ENCODE measurements around the gene SCAF1.

The SCAF1 gene, protein sequence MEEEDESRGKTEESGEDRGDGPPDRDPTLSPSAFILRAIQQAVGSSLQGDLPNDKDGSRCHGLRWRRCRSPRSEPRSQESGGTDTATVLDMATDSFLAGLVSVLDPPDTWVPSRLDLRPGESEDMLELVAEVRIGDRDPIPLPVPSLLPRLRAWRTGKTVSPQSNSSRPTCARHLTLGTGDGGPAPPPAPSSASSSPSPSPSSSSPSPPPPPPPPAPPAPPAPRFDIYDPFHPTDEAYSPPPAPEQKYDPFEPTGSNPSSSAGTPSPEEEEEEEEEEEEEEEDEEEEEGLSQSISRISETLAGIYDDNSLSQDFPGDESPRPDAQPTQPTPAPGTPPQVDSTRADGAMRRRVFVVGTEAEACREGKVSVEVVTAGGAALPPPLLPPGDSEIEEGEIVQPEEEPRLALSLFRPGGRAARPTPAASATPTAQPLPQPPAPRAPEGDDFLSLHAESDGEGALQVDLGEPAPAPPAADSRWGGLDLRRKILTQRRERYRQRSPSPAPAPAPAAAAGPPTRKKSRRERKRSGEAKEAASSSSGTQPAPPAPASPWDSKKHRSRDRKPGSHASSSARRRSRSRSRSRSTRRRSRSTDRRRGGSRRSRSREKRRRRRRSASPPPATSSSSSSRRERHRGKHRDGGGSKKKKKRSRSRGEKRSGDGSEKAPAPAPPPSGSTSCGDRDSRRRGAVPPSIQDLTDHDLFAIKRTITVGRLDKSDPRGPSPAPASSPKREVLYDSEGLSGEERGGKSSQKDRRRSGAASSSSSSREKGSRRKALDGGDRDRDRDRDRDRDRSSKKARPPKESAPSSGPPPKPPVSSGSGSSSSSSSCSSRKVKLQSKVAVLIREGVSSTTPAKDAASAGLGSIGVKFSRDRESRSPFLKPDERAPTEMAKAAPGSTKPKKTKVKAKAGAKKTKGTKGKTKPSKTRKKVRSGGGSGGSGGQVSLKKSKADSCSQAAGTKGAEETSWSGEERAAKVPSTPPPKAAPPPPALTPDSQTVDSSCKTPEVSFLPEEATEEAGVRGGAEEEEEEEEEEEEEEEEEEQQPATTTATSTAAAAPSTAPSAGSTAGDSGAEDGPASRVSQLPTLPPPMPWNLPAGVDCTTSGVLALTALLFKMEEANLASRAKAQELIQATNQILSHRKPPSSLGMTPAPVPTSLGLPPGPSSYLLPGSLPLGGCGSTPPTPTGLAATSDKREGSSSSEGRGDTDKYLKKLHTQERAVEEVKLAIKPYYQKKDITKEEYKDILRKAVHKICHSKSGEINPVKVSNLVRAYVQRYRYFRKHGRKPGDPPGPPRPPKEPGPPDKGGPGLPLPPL

DNA sequence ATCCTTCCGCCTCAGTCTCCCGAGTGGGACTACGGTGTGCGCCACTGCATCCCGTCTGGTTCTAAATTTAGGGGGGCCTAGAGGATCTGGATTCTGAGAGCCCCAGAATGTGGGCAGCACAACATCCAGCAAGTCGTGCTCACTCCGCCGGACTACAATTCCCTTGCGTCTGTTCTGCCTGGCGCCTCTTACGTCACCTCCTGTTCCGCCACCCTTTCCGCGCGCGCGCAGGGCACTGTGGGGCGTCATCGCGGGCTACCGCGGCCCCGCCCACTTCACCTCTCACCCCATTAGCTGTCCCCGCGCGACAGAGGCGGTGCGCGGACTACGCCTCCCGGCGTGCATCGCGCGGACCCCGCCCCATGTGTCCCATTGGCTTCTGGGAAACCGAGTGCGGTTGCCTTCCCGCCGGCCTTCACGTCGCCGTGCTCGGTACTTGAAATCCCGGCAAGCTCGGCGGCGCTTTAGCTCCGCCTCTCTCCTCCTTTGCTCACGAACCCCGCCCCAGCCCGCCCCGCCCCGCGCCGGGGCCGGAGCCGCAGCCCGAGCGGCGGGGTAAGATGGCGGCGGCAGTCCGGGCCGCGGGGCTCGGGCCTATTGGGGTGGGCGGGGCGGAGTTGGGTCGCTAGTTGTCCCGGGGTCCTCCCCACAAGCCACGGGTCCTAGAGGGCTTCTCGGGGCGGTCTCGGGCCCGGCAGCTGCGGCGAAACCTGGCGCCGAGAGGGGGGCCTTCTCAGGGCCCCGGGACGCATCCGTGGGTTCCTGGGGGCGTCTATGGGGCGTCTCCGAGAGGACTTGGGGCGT, at the start of gene SCAF1:
SCAF1 (plus strand) TSS at position 522 of the 804 bp plus-strand sequence. CDS start 2,818 bp downstream, outside the sequence.
- peak; percentile 99 for DNase-seq

DNA sequence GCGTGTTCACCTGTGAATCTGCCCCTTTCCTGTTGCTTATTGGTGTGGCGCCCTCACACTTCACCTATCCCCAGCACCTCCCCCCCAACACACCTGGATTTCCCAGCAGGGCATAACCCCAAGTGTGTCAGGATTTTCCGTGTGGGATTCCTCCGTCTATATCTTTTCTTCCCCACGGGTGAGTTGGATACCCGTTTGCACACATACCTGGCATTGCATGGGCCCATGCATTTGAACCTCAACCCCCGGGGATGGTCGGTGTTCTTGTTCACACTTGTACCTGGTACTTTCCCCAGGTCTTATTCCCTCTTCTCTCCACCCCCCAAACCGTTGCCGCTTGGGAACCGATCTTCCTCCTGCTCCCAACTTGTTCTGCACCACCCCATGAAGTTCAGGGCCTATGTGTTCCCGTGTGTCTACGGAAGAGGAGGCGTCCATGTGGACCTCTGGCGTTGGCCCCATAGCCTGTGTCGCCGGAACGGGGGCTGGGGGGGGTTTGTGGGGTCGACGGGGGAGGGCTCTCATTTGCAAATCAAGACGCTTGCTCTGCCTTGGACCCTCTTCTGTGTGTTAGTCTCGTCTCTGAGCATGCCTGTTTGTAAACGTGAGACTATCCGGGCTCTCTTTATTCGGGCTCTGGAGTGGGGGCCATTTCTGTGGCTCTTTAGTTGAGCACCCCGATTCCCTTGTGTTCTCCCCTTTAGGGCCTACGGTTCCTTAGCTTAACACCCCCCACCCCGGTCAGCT, 49.4 kb upstream of the SCAF1 start:
- DNase-seq = peak; percentile 41

DNA sequence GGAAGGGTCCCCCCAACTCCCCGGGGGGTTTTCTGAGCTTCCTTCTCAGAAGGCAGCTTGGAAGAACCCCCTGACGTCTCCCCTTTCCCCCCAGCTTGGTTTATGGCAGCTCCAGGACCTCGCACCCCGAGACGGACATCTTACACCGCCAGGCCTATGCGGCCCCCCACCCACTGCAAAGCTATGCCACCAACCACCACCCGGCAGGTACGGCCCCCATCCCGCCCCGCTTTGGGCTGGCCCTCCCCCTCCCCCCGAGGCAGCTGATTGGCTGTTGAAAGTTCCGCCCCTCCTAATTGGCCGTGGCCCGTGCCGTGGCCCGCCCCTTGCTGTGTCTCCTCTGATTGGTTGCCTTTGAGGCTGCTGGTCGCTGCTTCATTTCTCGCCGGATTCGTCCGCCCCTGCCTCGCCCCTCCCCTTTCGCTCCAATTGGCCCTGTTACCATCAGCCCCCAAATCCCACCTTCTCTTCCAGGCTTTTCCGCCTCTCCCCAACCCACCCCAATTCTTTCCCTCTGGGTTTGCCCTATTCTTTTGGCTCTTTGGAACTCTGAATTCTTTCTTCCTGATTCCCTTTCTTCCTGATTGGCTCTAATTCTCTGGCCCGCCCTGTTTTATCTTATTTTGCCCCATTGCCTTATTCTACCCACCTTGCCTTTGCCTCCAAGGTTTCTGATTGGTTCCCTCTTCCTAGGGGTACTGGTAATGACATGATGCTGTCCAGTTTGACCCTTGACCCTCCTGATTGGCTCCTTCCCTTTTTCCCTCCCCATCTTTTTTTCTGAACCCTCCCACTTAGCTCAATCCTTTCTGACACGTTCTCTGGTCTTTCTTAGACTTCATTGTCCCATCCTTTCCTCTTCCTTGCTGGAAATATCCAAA, 48.5 kb upstream of the SCAF1 start:
- DNase-seq = peak; percentile 94

DNA sequence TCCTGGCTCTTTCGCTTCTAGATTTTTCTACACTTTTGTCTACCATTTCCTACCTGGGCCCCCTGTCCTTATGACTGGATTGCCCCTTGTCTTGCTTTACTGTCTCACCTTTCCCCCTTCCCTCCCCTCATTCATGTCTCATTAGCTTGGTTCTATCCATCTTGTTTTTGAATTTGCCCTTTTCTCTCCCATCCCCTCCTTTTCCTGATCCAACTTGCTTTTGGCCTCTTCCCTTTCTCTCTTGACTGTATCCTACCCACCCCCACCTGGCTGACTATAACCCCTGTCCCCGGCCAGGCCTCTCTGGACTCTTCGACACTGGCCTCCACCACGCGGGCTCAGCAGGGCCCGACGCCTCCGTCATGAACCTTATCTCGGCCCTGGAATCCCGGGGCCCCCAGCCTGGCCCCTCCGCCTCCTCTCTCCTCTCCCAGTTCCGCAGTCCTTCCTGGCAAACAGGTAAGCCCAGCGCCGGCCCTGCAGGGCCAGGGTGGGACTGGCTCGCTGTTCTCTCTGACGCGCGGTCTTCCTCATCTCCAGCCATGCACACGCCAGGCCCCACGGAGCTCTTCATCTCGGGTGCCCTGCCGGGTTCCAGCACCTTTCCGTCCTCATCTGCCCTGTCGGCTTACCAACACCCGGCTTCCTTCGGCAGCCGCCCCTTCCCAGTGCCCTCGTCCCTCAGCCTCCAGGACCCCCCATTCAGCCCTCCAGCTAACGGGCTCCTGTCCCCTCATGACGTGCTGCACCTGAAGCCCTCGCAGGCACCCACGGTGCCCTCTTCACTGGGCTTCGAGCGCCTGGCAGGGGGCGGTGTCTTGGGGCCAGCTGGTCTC, 47.6 kb upstream of the SCAF1 start:
- no peak for DNase-seq

DNA sequence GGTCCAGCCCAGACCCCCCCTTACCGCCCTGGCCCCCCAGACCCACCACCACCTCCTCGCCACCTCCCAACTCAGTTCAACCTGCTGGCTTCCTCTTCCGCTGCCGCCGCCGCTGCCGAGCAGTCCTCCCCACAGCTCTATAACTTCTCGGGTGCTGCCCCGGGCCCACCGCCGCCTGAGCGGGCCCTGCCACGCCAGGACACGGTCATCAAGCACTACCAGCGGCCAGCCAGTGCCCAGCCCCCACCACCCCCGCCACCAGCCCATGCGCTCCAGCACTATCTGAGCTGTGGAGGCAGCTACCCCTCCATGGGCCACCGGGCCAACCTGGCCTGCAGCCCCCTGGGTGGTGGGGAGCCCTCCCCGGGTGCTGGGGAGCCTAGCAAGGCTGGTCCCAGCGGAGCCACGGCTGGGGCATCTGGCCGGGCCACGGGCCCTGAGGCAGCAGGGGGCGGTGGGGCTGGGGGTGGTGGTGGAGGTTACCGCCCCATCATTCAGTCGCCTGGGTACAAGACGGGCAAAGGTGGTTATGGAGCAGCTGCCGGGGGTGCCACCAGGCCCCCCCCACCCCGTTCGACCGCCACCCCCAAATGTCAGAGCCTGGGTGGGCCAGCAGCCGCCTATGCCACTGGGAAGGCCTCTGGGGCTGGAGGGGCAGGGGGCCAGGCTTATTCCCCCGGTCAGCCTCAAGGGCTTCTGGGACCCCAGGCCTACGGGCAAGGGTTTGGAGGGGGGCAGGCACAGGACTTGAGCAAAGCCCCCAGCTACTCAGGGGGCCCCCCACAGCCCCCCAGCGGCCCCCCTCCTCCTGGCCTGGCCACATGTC, 46.8 kb upstream of the SCAF1 start:
- DNase-seq = no peak

DNA sequence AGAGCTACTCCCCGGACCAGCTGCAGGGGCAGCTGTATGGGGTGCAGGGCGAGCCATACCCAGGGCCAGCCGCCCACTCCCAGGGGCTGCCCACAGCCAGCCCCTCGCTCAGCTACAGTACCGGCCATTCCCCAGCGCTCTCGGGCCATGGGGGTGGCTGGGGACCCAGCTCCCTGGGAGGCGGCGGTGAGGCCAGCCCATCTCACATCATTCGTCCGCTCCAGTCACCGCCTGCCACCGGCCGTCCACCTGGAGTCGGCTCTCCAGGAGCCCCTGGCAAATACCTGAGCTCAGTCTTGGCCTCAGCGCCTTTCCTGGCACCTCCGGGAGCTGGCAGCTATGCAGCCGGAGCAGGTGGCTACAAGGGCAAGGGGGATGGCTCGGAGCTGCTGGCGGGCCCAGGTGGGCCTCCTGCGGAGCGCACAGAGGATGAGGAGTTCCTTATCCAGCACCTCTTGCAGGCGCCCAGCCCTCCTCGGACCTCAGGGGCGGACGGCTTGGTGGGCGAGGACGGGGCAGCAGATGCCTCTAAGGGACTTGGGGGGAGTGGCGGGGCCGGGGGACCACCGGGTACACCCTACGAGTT, 46.1 kb upstream of the SCAF1 start:
- DNase-seq = no peak

DNA sequence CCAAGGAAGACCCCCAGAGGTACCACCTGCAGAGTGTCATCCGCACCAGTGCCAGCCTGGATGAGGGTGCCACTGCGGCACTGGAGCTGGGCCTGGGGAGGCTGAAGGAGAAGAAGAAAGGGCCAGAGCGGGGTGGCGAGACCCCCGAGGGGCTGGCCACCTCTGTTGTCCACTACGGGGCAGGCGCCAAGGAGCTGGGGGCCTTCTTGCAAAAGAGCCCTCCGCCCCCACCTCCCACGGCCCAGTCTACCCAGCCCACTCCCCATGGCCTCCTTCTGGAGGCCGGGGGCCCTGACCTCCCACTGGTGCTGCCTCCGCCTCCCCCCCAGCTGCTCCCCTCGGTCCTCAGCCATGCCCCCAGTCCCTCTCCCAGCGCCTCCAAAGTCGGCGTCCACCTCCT, 45.6 kb upstream of the SCAF1 start:
- DNase-seq = no peak

DNA sequence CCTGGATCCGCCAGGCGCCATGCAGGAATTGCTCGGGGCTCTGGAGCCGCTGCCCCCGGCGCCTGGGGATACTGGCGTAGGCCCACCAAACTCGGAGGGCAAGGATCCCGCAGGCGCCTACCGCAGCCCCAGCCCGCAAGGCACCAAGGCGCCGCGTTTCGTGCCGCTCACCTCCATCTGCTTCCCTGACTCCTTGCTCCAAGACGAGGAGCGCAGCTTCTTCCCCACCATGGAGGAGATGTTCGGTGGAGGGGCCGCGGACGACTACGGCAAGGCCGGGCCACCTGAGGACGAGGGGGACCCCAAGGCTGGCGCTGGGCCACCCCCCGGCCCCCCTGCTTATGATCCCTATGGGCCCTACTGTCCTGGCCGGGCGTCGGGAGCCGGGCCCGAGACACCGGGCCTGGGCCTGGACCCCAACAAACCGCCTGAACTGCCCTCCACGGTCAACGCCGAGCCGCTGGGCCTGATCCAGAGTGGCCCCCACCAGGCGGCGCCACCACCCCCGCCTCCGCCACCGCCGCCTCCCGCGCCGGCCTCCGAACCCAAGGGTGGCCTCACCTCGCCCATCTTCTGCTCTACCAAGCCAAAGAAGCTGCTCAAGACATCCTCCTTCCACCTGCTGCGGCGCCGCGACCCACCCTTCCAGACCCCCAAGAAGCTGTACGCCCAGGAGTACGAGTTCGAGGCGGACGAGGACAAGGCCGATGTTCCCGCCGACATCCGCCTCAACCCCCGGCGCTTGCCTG, 44.9 kb upstream of the SCAF1 start:
- no peak for DNase-seq

DNA sequence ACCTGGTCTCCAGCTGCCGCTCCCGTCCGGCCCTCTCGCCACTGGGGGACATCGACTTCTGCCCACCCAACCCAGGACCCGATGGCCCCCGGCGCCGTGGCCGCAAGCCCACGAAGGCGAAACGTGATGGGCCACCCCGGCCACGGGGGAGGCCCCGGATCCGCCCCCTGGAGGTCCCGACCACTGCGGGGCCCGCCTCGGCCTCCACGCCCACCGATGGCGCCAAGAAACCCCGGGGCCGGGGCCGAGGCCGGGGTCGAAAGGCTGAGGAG, 44.4 kb upstream of the SCAF1 start:
- no peak for DNase-seq

DNA sequence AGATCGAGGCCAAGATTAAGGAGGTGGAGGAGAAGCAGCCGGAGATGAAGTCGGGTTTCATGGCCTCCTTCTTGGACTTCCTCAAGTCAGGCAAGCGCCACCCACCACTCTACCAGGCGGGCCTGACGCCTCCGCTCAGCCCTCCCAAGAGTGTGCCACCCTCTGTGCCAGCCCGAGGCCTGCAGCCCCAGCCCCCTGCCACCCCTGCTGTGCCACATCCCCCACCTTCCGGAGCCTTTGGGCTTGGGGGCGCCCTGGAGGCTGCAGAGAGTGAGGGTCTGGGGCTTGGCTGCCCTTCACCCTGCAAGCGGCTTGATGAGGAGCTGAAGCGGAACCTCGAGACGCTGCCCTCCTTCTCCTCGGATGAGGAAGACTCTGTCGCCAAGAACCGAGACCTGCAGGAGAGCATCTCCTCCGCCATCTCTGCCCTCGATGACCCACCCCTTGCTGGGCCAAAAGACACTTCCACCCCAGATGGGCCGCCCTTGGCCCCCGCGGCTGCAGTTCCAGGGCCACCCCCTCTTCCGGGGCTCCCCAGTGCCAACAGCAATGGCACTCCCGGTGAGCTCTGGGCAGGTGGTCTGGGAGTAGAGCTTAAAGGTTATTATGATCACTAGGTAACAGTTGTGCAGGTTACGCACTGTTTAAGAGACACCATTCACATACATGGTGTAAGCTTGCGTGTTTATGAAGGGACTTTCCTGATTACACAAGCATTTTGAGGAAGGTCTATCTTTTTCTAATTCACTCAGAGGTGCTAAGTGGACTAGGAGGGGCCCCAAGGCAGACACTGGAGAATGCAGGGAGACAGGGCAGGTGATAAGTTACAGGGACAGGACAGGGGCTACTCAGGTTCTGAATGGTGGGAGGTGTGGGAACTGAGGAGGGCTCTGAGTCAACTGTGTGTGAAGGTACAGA, 42.4 kb upstream of the SCAF1 start:
- DNase-seq = no peak

DNA sequence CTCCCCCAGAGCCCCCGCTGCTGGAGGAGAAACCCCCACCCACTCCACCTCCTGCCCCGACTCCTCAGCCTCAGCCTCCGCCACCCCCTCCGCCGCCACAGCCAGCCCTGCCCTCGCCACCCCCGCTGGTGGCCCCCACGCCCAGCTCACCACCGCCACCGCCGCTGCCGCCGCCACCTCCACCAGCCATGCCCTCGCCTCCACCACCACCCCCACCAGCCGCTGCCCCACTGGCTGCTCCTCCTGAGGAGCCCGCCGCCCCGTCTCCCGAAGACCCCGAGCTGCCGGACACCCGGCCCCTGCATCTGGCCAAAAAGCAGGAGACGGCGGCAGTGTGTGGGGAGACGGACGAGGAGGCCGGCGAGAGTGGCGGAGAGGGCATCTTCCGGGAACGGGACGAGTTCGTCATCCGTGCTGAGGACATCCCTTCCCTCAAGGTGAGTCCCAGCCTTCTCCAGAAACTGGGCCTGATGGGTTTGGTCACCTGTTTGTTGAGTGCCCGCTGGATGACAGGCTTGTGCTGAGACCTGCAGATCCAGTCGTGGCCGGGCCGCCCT, 40.4 kb upstream of the SCAF1 start:
- DNase-seq = no peak

DNA sequence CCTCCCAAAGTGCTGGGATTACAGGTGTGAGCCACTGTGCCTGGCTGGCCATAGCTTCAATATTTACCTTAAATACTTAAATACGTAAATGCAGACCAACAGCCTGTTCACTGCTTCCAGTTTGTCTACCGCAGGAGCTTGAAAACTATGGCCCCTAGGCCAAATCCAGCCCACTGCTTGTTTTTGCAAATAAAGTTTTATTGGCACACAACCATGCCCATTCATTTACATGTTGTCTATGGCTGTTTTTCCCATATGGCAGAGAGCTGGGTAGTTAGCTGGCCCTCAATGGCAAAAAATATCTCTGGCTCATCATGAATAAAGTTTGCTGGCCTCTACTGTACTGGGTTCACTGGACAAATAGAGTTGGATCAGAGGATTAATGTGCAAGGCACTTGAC, 39.2 kb upstream of the SCAF1 start:
- DNase-seq = no peak

DNA sequence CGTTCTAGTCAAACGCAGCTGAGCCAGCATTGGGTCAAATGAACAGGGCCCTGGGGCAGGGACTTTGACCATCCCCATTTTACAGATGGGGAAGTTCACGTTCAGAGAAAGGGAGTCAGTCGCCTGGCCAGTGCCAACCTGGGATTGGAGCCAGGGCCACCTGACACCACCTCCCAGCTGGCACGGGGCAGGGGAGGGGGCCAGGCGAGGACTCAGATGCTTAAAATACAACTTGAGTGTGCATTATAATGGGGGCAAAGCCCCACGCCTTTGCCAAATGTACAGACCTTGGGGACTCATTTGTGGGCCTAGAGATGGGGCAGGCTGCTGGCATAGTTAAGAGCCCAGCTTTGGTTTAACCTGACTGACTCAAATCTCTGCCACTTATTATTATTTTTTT, 36.4 kb upstream of the SCAF1 start:
- no peak for DNase-seq

DNA sequence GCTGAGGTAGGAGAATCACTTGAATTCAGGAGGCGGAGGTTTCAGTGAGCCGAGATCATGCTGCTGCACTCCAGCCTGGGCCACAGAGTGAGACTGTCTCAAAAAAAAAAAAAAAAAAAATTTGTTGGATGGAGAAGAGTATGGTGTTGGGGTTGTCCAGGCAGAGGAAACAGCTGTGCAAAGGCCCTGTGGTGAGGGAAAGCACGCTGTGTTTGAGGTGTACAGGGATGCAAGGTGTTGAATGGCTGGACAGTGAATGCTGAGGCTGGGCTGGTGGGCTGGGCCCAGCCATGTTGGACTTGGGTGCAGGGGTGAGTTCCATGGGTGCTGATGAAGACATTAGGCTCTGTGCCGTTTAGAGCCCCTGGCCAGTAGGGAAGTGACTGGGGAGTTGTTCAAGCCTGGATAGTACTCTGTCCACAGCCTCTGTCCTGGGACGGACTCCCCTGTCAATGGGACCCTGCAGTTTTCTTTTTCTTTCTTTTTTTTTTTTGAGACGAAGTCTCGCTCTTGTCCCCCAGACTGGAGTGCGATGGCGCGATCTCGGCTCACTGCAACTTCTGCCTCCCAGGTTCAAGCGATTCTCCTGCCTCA, 32.4 kb upstream of the SCAF1 start:
- DNase-seq = no peak

DNA sequence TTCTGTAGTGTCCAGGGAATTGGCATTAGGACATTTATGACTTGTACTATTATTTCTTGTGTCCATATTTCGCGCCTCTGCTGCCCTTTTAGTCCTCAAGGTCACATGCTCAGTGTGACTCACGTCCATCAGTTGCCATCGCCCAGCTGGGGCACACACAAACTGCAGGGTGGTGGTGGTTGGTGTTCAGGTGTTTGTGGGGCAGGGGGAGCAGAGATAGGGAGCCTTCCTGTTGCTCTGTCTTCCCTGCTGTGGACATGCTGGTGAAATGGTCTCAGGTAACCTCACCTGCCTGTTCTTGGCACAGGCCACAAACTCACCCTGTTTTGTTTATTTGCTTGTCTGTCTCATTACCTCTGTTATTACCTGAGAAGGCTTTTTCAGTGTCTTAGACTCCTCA, 28.6 kb upstream of the SCAF1 start:
- DNase-seq = peak; percentile 47

Data from EL (cell line).